NOMO-1 (cell line): Measurements from ENCODE around the gene AKR1C8.
"Not testable (repeated sequence)": the region's sequence is repeated elsewhere in the genome, so short reads cannot be mapped to it uniquely, and the experiment has no call there.

Source experiments
- DNase-seq, 2 experiments: peaks; one replicate each; lab custom pipeline; 2025; ENCODE audit not compliant: unreplicated experiment in 2 of 2; lab: John Stamatoyannopoulos, UW

AKR1C8 gene

GRCh38 chr10:5184987-5185775 lies at the start of gene AKR1C8:
AKR1C8 (minus strand) TSS chr10:5185150; CDS start chr10:5185104, 46 bp downstream.
- DNase-seq = no peak

- peak; percentile 76 to 97 for DNase-seq
Measured at GRCh38 chr10:5234106-5234860, 49.3 kb upstream of the AKR1C8 start.

GRCh38 chr10:5233324-5233723 lies 48.4 kb upstream of the AKR1C8 start:
- DNase-seq = no peak

GRCh38 chr10:5229019-5229418 lies 44.1 kb upstream of the AKR1C8 start:
- no peak for DNase-seq

GRCh38 chr10:5222942-5223341 lies 38.0 kb upstream of the AKR1C8 start:
- not testable (repeated sequence) for DNase-seq

GRCh38 chr10:5219262-5219661 lies 34.3 kb upstream of the AKR1C8 start:
- DNase-seq = no peak

- no peak for DNase-seq
Measured at GRCh38 chr10:5216801-5217200, 31.9 kb upstream of the AKR1C8 start.

- no peak for DNase-seq
Measured at GRCh38 chr10:5211696-5212536, 27.0 kb upstream of the AKR1C8 start.

GRCh38 chr10:5210261-5210660 lies 25.3 kb upstream of the AKR1C8 start:
- DNase-seq = not testable (repeated sequence)

- DNase-seq = not testable (repeated sequence)
Measured at GRCh38 chr10:5209776-5210175, 24.8 kb upstream of the AKR1C8 start.

GRCh38 chr10:5206799-5207198 lies 21.8 kb upstream of the AKR1C8 start:
- no peak for DNase-seq

GRCh38 chr10:5199398-5199797 lies 14.4 kb upstream of the AKR1C8 start:
- DNase-seq = no peak

GRCh38 chr10:5198386-5198785 lies 13.4 kb upstream of the AKR1C8 start:
- no peak for DNase-seq

GRCh38 chr10:5196702-5197113 lies 11.8 kb upstream of the AKR1C8 start, which contains the start of gene AKR1C4:
AKR1C4 (plus strand) TSS chr10:5196837; CDS start chr10:5196868, 31 bp downstream.
- no peak for DNase-seq

GRCh38 chr10:5195727-5196374 lies 10.9 kb upstream of the AKR1C8 start:
- DNase-seq = no peak

GRCh38 chr10:5194431-5194830 lies 9.5 kb upstream of the AKR1C8 start:
- no peak for DNase-seq

- DNase-seq = no peak
Measured at GRCh38 chr10:5188358-5188757, 3.4 kb upstream of the AKR1C8 start.

GRCh38 chr10:5187867-5188266 lies 2.9 kb upstream of the AKR1C8 start:
- no peak for DNase-seq

GRCh38 chr10:5183923-5184322 lies 1.0 kb downstream of the AKR1C8 start:
- DNase-seq = no peak

GRCh38 chr10:5180503-5180902 lies 4.4 kb downstream of the AKR1C8 start:
- not testable (repeated sequence) for DNase-seq
